ENCODE measurements around the gene TSPYL6. TPM values are rescaled to one million over a fixed set of nuclear protein-coding genes. Genes with fewer than 3 reads are reported as not detected.
A peak's percentile ranks its signal among the peaks of the same experiment; 100 is the strongest.

Gene TSPYL6
- total and polyA plus RNA-seq, 2 experiments from 2014 or later = not detected

DNA sequence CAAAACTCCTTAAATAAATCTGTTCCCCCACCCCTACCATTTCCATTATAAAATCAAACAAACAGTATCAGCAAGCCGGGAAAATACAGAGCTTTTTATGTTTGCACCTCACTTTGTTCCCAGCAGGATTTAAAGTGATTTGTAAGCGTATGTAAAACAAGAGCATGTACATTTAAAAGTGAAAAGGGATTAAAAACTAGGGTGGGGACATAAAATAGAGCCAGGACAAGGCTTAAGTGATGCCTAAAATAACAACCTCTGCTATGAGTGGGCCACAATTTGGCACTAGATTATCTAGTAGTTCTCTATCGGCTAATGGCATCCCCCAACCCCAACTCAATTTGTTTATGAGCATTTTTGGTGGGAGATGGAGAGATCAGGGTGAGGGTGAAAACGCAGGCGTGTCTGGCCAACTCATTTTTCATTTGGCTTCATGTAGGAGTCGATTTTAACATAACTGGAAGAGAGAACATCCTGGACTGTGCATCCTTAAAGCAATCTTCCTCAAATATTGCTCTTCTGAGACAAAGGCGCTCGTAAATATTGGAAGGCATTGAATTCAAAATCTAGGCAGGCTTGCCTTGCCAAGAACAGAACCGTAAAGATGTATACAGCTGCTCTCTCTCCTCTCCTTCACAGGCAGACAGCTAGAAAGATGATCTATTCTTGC is 34.5 kb upstream of the TSPYL6 start (continued):
- TF ChIP-seq, protein P1, sequence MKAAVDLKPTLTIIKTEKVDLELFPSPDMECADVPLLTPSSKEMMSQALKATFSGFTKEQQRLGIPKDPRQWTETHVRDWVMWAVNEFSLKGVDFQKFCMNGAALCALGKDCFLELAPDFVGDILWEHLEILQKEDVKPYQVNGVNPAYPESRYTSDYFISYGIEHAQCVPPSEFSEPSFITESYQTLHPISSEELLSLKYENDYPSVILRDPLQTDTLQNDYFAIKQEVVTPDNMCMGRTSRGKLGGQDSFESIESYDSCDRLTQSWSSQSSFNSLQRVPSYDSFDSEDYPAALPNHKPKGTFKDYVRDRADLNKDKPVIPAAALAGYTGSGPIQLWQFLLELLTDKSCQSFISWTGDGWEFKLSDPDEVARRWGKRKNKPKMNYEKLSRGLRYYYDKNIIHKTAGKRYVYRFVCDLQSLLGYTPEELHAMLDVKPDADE (IDR thresholded peaks at IDR 0.05) = no peak
- no peak for TF ChIP-seq ZNF331 (CRISPR knock-in tag; IDR thresholded peaks at IDR 0.05; ENCODE audit: low read depth)
- no peak for TF ChIP-seq CREB1 (CRISPR knock-in tag; IDR thresholded peaks at IDR 0.05; ENCODE audit: low read depth)
- no peak for TF ChIP-seq STAT1 (IDR thresholded peaks at IDR 0.05; ENCODE audit: unreplicated experiment)

DNA sequence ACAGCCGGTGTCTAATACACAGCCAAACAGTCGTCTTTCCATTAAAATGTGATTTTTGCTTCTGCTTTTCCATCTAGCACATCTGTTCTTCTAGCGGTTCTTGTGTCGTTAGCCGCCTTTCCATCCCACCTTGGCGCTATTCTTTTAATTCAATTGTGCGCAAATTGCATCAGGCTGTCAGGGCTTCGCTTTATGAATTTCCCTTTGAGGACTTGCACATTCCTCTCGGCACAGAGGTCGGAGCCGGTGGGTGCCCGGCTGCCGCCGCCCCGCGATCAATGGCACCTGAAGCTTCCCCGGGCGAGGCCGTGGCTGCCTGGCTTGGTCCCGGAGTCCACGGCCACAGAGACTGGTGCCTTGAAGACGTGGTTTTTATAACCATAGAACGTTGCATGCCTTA is 33.9 kb upstream of the TSPYL6 start:
- TF ChIP-seq ZNF331 (CRISPR knock-in tag; IDR thresholded peaks at IDR 0.05; ENCODE audit: low read depth) = no peak
- TF ChIP-seq, protein P2, sequence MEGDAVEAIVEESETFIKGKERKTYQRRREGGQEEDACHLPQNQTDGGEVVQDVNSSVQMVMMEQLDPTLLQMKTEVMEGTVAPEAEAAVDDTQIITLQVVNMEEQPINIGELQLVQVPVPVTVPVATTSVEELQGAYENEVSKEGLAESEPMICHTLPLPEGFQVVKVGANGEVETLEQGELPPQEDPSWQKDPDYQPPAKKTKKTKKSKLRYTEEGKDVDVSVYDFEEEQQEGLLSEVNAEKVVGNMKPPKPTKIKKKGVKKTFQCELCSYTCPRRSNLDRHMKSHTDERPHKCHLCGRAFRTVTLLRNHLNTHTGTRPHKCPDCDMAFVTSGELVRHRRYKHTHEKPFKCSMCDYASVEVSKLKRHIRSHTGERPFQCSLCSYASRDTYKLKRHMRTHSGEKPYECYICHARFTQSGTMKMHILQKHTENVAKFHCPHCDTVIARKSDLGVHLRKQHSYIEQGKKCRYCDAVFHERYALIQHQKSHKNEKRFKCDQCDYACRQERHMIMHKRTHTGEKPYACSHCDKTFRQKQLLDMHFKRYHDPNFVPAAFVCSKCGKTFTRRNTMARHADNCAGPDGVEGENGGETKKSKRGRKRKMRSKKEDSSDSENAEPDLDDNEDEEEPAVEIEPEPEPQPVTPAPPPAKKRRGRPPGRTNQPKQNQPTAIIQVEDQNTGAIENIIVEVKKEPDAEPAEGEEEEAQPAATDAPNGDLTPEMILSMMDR (conservative IDR thresholded peaks at IDR 0.05; ENCODE audit: low read depth in 2 of 2) = no peak
- TF ChIP-seq, protein P1 (IDR thresholded peaks at IDR 0.05) = no peak
- no peak for TF ChIP-seq STAT1 (IDR thresholded peaks at IDR 0.05; ENCODE audit: unreplicated experiment)
- Histone ChIP-seq H3K9me2 (ENCODE audit: insufficient read depth) (no peaks in the 10 kb centered on the region), H2AFZ (no peak overlapping the region), H3K27ac (ENCODE audit: low read depth) (no peak overlapping the region), H3K4me1 (ENCODE audit: insufficient read depth) (peaks cover 26% of the 10 kb centered on the region), H3K4me2 (peak overlapping the region; percentile 58), H3F3A (replicated peaks; ENCODE audit: low read depth) (no peaks in the 10 kb centered on the region), H4K20me1 (replicated peaks; ENCODE audit: insufficient read depth) (peaks cover 5% of the 10 kb centered on the region; the same call in 1 of the 2 replicates), H3K36me3 (ENCODE audit: insufficient read depth) (no peaks in the 10 kb centered on the region), H3K79me2 (replicated peaks; ENCODE audit: insufficient read depth) (no peaks in the 10 kb centered on the region), H3K4me3 (peak overlapping the region; percentile 26; the same call in 1 of the 2 replicates), H3K27me3 (ENCODE audit: insufficient read depth) (peaks cover 49% of the 10 kb centered on the region)
- ATAC-seq (peak; percentile 72), DNase-seq (ENCODE audit: low spot score) (no peak)
- peaks cover 26% of the 10 kb centered on the region for H3K27me3 Mint-ChIP-seq (ENCODE audit: insufficient read depth, low read depth, poor library complexity)
- H3K36me3 Mint-ChIP-seq (ENCODE audit: low read depth) = no peaks in the 10 kb centered on the region
- H3K4me1 Mint-ChIP-seq = peaks cover 30% of the 10 kb centered on the region
- no peak overlapping the region for H3K27ac Mint-ChIP-seq
- H3K4me3 Mint-ChIP-seq = no peak overlapping the region; the same call in 2 of the 3 replicates
- H3K9me3 Mint-ChIP-seq = no peaks in the 10 kb centered on the region

DNA sequence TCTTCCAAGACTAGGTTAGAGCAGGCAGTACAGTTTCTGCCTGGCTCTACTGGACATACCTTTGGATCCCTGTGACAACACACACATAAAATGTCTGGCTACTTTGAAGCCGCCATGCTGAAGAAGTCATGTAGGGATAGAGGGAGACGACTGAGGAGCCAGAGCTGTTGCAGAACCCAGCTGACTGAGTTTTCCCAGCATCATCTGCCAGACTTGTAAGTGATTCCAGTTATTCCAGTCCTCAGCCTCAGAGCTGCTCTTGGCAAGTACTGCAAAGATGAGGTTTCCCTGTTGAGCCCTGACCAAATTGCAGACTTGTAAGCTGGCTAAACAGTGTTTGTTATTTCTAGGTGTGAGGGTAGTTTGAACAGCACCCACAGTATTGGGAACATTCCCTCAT is 31.5 kb upstream of the TSPYL6 start:
- Histone ChIP-seq H3K4me1 (ENCODE audit: insufficient read depth) (peaks cover 26% of the 10 kb centered on the region), H3K79me2 (replicated peaks; ENCODE audit: insufficient read depth) (no peaks in the 10 kb centered on the region), H3K27me3 (ENCODE audit: insufficient read depth) (peaks cover 46% of the 10 kb centered on the region), H3K36me3 (ENCODE audit: insufficient read depth) (no peaks in the 10 kb centered on the region), H3K9me2 (ENCODE audit: insufficient read depth) (no peaks in the 10 kb centered on the region), H3F3A (replicated peaks; ENCODE audit: low read depth) (no peaks in the 10 kb centered on the region), H3K4me3 (no peak overlapping the region), H2AFZ (no peak overlapping the region), H3K4me2 (no peak overlapping the region), H4K20me1 (replicated peaks; ENCODE audit: insufficient read depth) (peaks cover 5% of the 10 kb centered on the region; the same call in 1 of the 2 replicates), H3K27ac (ENCODE audit: low read depth) (no peak overlapping the region)
- Mint-ChIP-seq H3K27ac (no peak overlapping the region), H3K4me3 (no peak overlapping the region), H3K27me3 (ENCODE audit: insufficient read depth, low read depth, poor library complexity) (peaks cover 26% of the 10 kb centered on the region), H3K9me3 (no peaks in the 10 kb centered on the region), H3K4me1 (peaks cover 30% of the 10 kb centered on the region), H3K36me3 (ENCODE audit: low read depth) (no peaks in the 10 kb centered on the region)
- DNase-seq (ENCODE audit: low spot score) = no peak
- no peak for ATAC-seq
- TF ChIP-seq EZH2 (IDR thresholded peaks at IDR 0.05; ENCODE audit: low read depth, unreplicated experiment) = no peak
- no peak for TF ChIP-seq NANOG (IDR thresholded peaks at IDR 0.05; ENCODE audit: borderline replicate concordance)
- TF ChIP-seq ZNF114 (CRISPR knock-in tag; IDR thresholded peaks at IDR 0.05) = no peak
- TF ChIP-seq, protein P3, sequence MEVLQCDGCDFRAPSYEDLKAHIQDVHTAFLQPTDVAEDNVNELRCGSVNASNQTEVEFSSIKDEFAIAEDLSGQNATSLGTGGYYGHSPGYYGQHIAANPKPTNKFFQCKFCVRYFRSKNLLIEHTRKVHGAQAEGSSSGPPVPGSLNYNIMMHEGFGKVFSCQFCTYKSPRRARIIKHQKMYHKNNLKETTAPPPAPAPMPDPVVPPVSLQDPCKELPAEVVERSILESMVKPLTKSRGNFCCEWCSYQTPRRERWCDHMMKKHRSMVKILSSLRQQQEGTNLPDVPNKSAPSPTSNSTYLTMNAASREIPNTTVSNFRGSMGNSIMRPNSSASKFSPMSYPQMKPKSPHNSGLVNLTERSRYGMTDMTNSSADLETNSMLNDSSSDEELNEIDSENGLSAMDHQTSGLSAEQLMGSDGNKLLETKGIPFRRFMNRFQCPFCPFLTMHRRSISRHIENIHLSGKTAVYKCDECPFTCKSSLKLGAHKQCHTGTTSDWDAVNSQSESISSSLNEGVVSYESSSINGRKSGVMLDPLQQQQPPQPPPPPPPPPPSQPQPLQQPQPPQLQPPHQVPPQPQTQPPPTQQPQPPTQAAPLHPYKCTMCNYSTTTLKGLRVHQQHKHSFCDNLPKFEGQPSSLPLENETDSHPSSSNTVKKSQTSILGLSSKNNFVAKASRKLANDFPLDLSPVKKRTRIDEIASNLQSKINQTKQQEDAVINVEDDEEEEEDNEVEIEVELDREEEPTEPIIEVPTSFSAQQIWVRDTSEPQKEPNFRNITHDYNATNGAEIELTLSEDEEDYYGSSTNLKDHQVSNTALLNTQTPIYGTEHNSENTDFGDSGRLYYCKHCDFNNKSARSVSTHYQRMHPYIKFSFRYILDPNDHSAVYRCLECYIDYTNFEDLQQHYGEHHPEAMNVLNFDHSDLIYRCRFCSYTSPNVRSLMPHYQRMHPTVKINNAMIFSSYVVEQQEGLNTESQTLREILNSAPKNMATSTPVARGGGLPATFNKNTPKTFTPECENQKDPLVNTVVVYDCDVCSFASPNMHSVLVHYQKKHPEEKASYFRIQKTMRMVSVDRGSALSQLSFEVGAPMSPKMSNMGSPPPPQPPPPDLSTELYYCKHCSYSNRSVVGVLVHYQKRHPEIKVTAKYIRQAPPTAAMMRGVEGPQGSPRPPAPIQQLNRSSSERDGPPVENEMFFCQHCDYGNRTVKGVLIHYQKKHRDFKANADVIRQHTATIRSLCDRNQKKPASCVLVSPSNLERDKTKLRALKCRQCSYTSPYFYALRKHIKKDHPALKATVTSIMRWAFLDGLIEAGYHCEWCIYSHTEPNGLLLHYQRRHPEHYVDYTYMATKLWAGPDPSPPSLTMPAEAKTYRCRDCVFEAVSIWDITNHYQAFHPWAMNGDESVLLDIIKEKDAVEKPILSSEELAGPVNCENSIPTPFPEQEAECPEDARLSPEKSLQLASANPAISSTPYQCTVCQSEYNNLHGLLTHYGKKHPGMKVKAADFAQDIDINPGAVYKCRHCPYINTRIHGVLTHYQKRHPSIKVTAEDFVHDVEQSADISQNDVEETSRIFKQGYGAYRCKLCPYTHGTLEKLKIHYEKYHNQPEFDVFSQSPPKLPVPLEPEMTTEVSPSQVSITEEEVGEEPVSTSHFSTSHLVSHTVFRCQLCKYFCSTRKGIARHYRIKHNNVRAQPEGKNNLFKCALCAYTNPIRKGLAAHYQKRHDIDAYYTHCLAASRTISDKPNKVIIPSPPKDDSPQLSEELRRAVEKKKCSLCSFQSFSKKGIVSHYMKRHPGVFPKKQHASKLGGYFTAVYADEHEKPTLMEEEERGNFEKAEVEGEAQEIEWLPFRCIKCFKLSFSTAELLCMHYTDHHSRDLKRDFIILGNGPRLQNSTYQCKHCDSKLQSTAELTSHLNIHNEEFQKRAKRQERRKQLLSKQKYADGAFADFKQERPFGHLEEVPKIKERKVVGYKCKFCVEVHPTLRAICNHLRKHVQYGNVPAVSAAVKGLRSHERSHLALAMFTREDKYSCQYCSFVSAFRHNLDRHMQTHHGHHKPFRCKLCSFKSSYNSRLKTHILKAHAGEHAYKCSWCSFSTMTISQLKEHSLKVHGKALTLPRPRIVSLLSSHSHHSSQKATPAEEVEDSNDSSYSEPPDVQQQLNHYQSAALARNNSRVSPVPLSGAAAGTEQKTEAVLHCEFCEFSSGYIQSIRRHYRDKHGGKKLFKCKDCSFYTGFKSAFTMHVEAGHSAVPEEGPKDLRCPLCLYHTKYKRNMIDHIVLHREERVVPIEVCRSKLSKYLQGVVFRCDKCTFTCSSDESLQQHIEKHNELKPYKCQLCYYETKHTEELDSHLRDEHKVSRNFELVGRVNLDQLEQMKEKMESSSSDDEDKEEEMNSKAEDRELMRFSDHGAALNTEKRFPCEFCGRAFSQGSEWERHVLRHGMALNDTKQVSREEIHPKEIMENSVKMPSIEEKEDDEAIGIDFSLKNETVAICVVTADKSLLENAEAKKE (CRISPR knock-in tag; IDR thresholded peaks at IDR 0.05) = no peak
